Nephron progenitor cell (in vitro differentiated cells): ENCODE results near the gene SRP9.

Experiments used
- DNase-seq: peaks from one replicate; pipeline ENCODE4 v3.0.0; 2021
- H3K27ac Mint-ChIP-seq: 2 replicates; pipeline ENCODE4 v1.8.0; 2021; ENCODE audit warnings: mild to moderate bottlenecking, moderate library complexity, mixed read lengths
- H3K27me3 Mint-ChIP-seq: 2 replicates; pipeline ENCODE4 v1.8.0; 2021; ENCODE audit warnings: mild to moderate bottlenecking, low read depth, mixed read lengths; ENCODE audit not compliant: poor library complexity
- H3K36me3 Mint-ChIP-seq: 2 replicates; pipeline ENCODE4 v1.8.0; 2021; ENCODE audit warnings: low read depth, mixed read lengths
- H3K4me1 Mint-ChIP-seq: 2 replicates; pipeline ENCODE4 v1.8.0; 2021; ENCODE audit warnings: mixed read lengths
- H3K4me3 Mint-ChIP-seq: 2 replicates; pipeline ENCODE4 v1.8.0; 2021; ENCODE audit warnings: mild to moderate bottlenecking, moderate library complexity, mixed read lengths
- H3K9me3 Mint-ChIP-seq: 2 replicates; pipeline ENCODE4 v1.8.0; 2021; ENCODE audit warnings: mild to moderate bottlenecking, moderate library complexity, mixed read lengths
- CTCF ChIP-seq: fragments of 200-600 bp; sonication (generic); IDR thresholded peaks from 2 replicates; pipeline ENCODE4 v1.5.0; 2021; ENCODE audit warnings: antibody characterized with exemption

SRP9 gene, protein sequence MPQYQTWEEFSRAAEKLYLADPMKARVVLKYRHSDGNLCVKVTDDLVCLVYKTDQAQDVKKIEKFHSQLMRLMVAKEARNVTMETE

GRCh38 chr1:225777583-225778336 lies at the start of gene SRP9:
Gene SRP9, plus strand, starts transcription at chr1:225777826. Its CDS starts 115 bp downstream, at chr1:225777941.
- no peak within 1 kb of the TSS for H3K4me3 Mint-ChIP-seq
- H3K9me3 Mint-ChIP-seq = no peaks in the 10 kb centered on the region
- H3K27ac Mint-ChIP-seq = no peak within 1 kb of the TSS
- H3K36me3 Mint-ChIP-seq = peaks cover 32% of the 10 kb centered on the region
- TF ChIP-seq CTCF = peak; percentile 74
- DNase-seq = peak; percentile 99
- H3K4me1 Mint-ChIP-seq = peaks cover 56% of the 10 kb centered on the region
- H3K27me3 Mint-ChIP-seq = peaks cover 3% of the 10 kb centered on the region

- TF ChIP-seq CTCF = no peak
- Mint-ChIP-seq H3K4me3 (no peak overlapping the region), H3K9me3 (no peaks in the 10 kb centered on the region), H3K4me1 (peaks cover 41% of the 10 kb centered on the region), H3K27ac (no peak overlapping the region), H3K36me3 (no peaks in the 10 kb centered on the region), H3K27me3 (no peaks in the 10 kb centered on the region)
- DNase-seq = no peak
Measured at GRCh38 chr1:225731491-225731890, 46.1 kb upstream of the SRP9 start.

GRCh38 chr1:225733254-225733653 lies 44.4 kb upstream of the SRP9 start:
- no peak for DNase-seq
- H3K4me3 Mint-ChIP-seq = no peak overlapping the region
- H3K4me1 Mint-ChIP-seq = peaks cover 46% of the 10 kb centered on the region
- TF ChIP-seq CTCF = no peak
- no peaks in the 10 kb centered on the region for H3K9me3 Mint-ChIP-seq
- no peak overlapping the region for H3K27ac Mint-ChIP-seq
- no peaks in the 10 kb centered on the region for H3K27me3 Mint-ChIP-seq
- H3K36me3 Mint-ChIP-seq = no peaks in the 10 kb centered on the region

- peaks cover 46% of the 10 kb centered on the region for H3K4me1 Mint-ChIP-seq
- peak overlapping the region; percentile 18 for H3K27ac Mint-ChIP-seq
- no peak for TF ChIP-seq CTCF
- DNase-seq = peak; percentile 13
- H3K27me3 Mint-ChIP-seq = no peaks in the 10 kb centered on the region
- no peaks in the 10 kb centered on the region for H3K36me3 Mint-ChIP-seq
- H3K9me3 Mint-ChIP-seq = no peaks in the 10 kb centered on the region
- H3K4me3 Mint-ChIP-seq = no peak overlapping the region
Measured at GRCh38 chr1:225735252-225736149, 42.1 kb upstream of the SRP9 start.

- Mint-ChIP-seq H3K27ac (peak overlapping the region; percentile 18), H3K9me3 (no peaks in the 10 kb centered on the region), H3K4me1 (peaks cover 46% of the 10 kb centered on the region), H3K4me3 (no peak overlapping the region), H3K27me3 (no peaks in the 10 kb centered on the region), H3K36me3 (no peaks in the 10 kb centered on the region)
- DNase-seq = no peak
- no peak for TF ChIP-seq CTCF
Measured at GRCh38 chr1:225736437-225737098, 41.1 kb upstream of the SRP9 start.
